Breast epithelium (tissue), 4 donors: Measurements from ENCODE around the gene GPS2. TPM values are rescaled to one million over a fixed set of nuclear protein-coding genes. Genes with fewer than 3 reads are reported as not detected.

Experiments
- DNase-seq, 2 donors: peaks; one replicate each; pipeline ENCODE4 v3.0.0-alpha.2; 2019; ENCODE audit warnings: low spot score in 2 of 2
- H3K27ac ChIP-seq, 2 donors: fragments of 200-600 bp; sonication (generic) in 1 of 2; one replicate each; pipeline ENCODE4 v1.5.1; 2016 to 2019; ENCODE audit warnings: mild to moderate bottlenecking in 1 of 2
- H3K27me3 ChIP-seq, 2 donors: fragments of 200-600 bp; sonication (generic) in 1 of 2; one replicate each; pipeline versions ENCODE4 v1.5.1 to v1.6.0; 2017 to 2019; ENCODE audit warnings: control low read depth in 1 of 2, mild to moderate bottlenecking in 1 of 2
- H3K36me3 ChIP-seq: fragments of 200-600 bp; one replicate; pipeline ENCODE4 v1.5.1; 2019
- H3K4me1 ChIP-seq, 2 donors: fragments of 200-600 bp; sonication (generic); one replicate each; pipeline ENCODE4 v1.5.1; 2016 to 2019; ENCODE audit warnings: control low read depth in 1 of 2
- H3K4me3 ChIP-seq, 3 donors: fragments of 200-600 bp; sonication (generic); 1 replicate in 2 of 3; 2 replicates in 1 of 3; pipeline ENCODE4 v1.5.1; 2016 to 2019; ENCODE audit warnings: mild to moderate bottlenecking in 3 of 3, moderate library complexity in 2 of 3
- H3K9me3 ChIP-seq, 2 donors: fragments of 200-600 bp; sonication (generic) in 1 of 2; one replicate each; pipeline ENCODE4 v1.5.1; 2016 to 2019; ENCODE audit warnings: control low read depth in 1 of 2
- POLR2A ChIP-seq: fragments of 450-650 bp; IDR thresholded peaks from one replicate; pipeline ENCODE4 v1.6.1; 2016; ENCODE audit warnings: antibody characterized with exemption, mild to moderate bottlenecking, moderate library complexity
- POLR2AphosphoS5 ChIP-seq, 3 donors: sonication (generic); formaldehyde crosslinking; IDR thresholded peaks; one replicate each; pipeline ENCODE4 v1.6.1; 2017; ENCODE audit warnings: antibody characterized with exemption in 3 of 3
- intact Hi-C: fragments of 100-400 bp; cut with DNase I; formaldehyde crosslinking; loops from one replicate; pipeline ENCODE4 v1.15.1; 2023; ENCODE audit warnings: low total_unique reads
- total RNA-seq, 3 donors: library from RNA; depleted of rRNA; stranded (reverse); fragments of >200 nt; gene quantifications; one replicate each; pipeline ENCODE4 v1.1.0, GENCODE V29; 2016
- TF ChIP-seq, protein P1 (sequence below), 3 donors: fragments of 450-650 bp; IDR thresholded peaks; one replicate each; pipeline ENCODE4 v1.5.1; 2016 to 2017; ENCODE audit warnings: antibody characterized with exemption in 3 of 3, mild to moderate bottlenecking in 3 of 3, moderate library complexity in 3 of 3

The GPS2 gene
- total RNA-seq, 3 donors from 2014 or later = 77.3 to 109 (median 84.2) TPM

GRCh38 chr17:7315570-7316235, 543 bp upstream of the GPS2 start:
- Histone ChIP-seq H3K4me3 (peak overlapping the region; percentile 80 to 96 (median 86)), H3K27ac (peak overlapping the region; percentile 97 to 98), H3K9me3 (no peaks in the 10 kb centered on the region), H3K4me1 (peaks cover 0 to 11% of the 10 kb centered on the region in 2 donors), H3K27me3 (no peaks in the 10 kb centered on the region), H3K36me3 (no peaks in the 10 kb centered on the region)
- peak; percentile 66 to 69 for DNase-seq
- TF ChIP-seq POLR2AphosphoS5 (IDR thresholded peaks at IDR 0.05) = no peak
- TF ChIP-seq POLR2A = peak; percentile 4
- intact Hi-C loops = no loop called here

- Histone ChIP-seq H3K27ac (peak overlapping the region; percentile 97 to 98), H3K9me3 (no peaks in the 10 kb centered on the region), H3K36me3 (no peaks in the 10 kb centered on the region), H3K4me1 (peaks cover 5 to 26% of the 10 kb centered on the region in 2 donors), H3K27me3 (no peaks in the 10 kb centered on the region), H3K4me3 (peak overlapping the region; percentile 80 to 96 (median 86))
- TF ChIP-seq, protein P1, sequence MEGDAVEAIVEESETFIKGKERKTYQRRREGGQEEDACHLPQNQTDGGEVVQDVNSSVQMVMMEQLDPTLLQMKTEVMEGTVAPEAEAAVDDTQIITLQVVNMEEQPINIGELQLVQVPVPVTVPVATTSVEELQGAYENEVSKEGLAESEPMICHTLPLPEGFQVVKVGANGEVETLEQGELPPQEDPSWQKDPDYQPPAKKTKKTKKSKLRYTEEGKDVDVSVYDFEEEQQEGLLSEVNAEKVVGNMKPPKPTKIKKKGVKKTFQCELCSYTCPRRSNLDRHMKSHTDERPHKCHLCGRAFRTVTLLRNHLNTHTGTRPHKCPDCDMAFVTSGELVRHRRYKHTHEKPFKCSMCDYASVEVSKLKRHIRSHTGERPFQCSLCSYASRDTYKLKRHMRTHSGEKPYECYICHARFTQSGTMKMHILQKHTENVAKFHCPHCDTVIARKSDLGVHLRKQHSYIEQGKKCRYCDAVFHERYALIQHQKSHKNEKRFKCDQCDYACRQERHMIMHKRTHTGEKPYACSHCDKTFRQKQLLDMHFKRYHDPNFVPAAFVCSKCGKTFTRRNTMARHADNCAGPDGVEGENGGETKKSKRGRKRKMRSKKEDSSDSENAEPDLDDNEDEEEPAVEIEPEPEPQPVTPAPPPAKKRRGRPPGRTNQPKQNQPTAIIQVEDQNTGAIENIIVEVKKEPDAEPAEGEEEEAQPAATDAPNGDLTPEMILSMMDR (IDR thresholded peaks at IDR 0.05) = no peak
- TF ChIP-seq POLR2AphosphoS5 (IDR thresholded peaks at IDR 0.05) = no peak
- no peak for TF ChIP-seq POLR2A
- intact Hi-C loops = no loop called here
- no peak for DNase-seq
Observed at GRCh38 chr17:7313890-7314718, 1.1 kb downstream of the GPS2 start.

DNA sequence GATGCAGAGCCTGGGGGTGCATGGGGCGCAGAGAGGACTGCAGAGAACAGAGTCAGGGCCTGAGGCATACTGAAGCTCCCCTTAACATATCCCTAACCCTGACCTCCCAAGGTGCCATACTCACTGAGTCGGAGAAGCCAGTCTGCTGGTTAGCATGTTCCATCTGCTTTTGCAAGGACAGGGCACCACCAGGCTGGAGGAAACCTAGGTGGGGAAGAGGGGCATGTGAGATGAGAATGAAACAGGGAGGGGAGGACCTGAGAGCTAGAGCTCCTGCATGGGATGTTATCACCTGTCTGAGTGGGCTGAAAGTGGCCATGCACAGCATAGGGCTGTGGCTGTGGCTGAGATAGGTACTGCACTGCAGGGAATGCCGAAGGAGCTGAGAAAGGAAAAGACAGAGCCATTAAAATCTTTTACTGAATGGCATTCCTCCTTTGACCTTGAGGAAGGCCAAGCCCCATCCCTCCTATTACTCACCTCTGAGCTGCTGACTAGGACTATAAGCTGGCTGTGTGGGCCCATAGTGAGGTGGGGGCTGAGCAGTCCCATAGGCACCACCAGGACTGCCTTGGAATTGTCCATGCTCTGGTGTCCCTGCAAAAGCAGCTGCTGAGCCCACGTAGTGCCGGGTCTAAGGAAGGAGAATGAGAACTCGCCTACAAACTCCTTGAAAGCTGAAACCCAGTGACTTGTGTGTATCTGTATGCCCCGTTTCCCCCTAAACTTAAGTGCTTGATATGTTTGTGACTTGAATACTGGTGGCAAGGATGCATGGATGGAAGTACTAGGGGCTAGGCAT, 1.9 kb downstream of the GPS2 start:
- Histone ChIP-seq H3K36me3 (no peaks in the 10 kb centered on the region), H3K27ac (peak overlapping the region in 1 of 2 donors; percentile 9), H3K4me1 (peaks cover 5 to 30% of the 10 kb centered on the region in 2 donors), H3K4me3 (no peak overlapping the region), H3K27me3 (no peaks in the 10 kb centered on the region), H3K9me3 (no peaks in the 10 kb centered on the region)
- TF ChIP-seq POLR2A = no peak
- intact Hi-C loops = no loop called here
- DNase-seq = no peak

- H3K4me1 ChIP-seq = peaks cover 5 to 30% of the 10 kb centered on the region in 2 donors
Observed at GRCh38 chr17:7312432-7313087, 2.6 kb downstream of the GPS2 start.

DNA sequence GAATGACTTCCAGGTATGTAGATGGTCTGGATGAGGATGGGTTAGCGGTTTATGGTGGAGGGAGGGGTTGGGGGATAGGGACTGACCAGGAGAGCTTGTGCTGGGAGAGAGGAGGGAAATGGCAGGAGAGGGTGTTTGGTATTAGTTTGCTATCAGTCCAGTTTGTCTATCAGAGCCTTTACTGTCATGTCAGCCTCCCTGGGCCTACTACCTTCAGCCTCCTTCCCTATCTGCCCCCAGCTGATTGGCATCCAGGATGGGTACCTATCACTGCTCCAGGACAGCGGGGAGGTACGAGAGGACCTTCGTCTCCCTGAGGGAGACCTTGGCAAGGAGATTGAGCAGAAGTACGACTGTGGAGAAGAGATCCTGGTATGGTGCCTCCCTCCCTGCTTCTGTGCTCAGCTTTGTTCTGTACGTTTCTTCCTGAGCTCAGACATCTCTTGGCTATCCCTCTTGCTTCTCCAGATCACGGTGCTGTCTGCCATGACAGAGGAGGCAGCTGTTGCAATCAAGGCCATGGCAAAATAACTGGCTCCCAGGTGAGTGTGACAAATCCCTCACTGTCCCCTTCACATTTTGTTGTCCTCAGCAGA, 4.0 kb downstream of the GPS2 start:
- Histone ChIP-seq H3K4me3 (no peak overlapping the region), H3K36me3 (no peaks in the 10 kb centered on the region), H3K4me1 (peaks cover 5 to 30% of the 10 kb centered on the region in 2 donors), H3K27me3 (no peaks in the 10 kb centered on the region), H3K9me3 (no peaks in the 10 kb centered on the region), H3K27ac (no peak overlapping the region)
- DNase-seq = no peak
- intact Hi-C loops = no loop called here
- TF ChIP-seq POLR2AphosphoS5 (IDR thresholded peaks at IDR 0.05) = no peak
- TF ChIP-seq, protein P1 (IDR thresholded peaks at IDR 0.05) = no peak
- no peak for TF ChIP-seq POLR2A

More at GRCh38 chr17:7312432-7313087, 2.6 kb downstream of the GPS2 start:
- TF ChIP-seq POLR2A (no peak), POLR2AphosphoS5 (IDR thresholded peaks at IDR 0.05) (no peak)
- TF ChIP-seq, protein P1 (IDR thresholded peaks at IDR 0.05) = no peak
- Histone ChIP-seq H3K4me3 (no peak overlapping the region), H3K36me3 (no peaks in the 10 kb centered on the region), H3K27me3 (no peaks in the 10 kb centered on the region), H3K9me3 (no peaks in the 10 kb centered on the region), H3K27ac (peak overlapping the region in 1 of 2 donors; percentile 27)
- intact Hi-C loops = no loop called here
- DNase-seq = no peak
